ENCODE results near the gene SDF4.

GRCh38 chr1:1206376-1206965 is 25.3 kb downstream of the SDF4 start, which contains the start of gene TNFRSF18:
- TF ChIP-seq CTCF (conservative IDR thresholded peaks at IDR 0.05) (no peak), EZH2 (IDR thresholded peaks at IDR 0.05; ENCODE audit: low read depth) (no peak)
